Activated CD8-positive, alpha-beta T cell treated with anti-CD3 and anti-CD28 coated beads, Interleukin-2, amount 10 ng/mL, durations not matched to agents 7 days and 5 days (primary cell): Measurements from ENCODE around the gene ANKRD36B. TPM values are rescaled to one million over a fixed set of nuclear protein-coding genes. Genes with fewer than 3 reads are reported as not detected.
A peak's percentile ranks its signal among the peaks of the same experiment; 100 is the strongest.
"Not testable (repeated sequence)": the region's sequence is repeated elsewhere in the genome, so short reads cannot be mapped to it uniquely, and the experiment has no call there.

Experiments used
- ATAC-seq: fragments of 150-1000 bp; cut with Tn5 transposase; one replicate; pipeline ENCODE4 v1.10.0; 2021; ENCODE audit warnings: moderate library complexity
- CTCF ChIA-PET: fragments of 350-600 bp; sonication (Branson Sonifier 250); formaldehyde crosslinking; loops from one replicate; lab custom pipeline; 2021; ENCODE audit warnings: antibody characterized with exemption; lab: Charles Lee
- POLR2A ChIA-PET: fragments of 350-600 bp; sonication (Branson Sonifier 250); formaldehyde crosslinking; loops from one replicate; lab custom pipeline; 2021; ENCODE audit warnings: antibody characterized with exemption; lab: Charles Lee
- DNase-seq: peaks from one replicate; pipeline ENCODE4 v3.0.0-alpha.2; 2020
- H3K27ac Mint-ChIP-seq: one replicate; pipeline ENCODE4 v1.8.0; 2021; ENCODE audit warnings: mild to moderate bottlenecking, mixed read lengths
- H3K27me3 Mint-ChIP-seq: one replicate; pipeline ENCODE4 v1.8.0; 2021; ENCODE audit warnings: low read depth, mixed read lengths
- H3K36me3 Mint-ChIP-seq: one replicate; pipeline ENCODE4 v1.8.0; 2021; ENCODE audit warnings: low read depth, mixed read lengths
- H3K4me1 Mint-ChIP-seq: one replicate; pipeline ENCODE4 v1.8.0; 2021; ENCODE audit warnings: low read depth, mixed read lengths
- H3K4me3 Mint-ChIP-seq: one replicate; pipeline ENCODE4 v1.8.0; 2021; ENCODE audit warnings: mild to moderate bottlenecking, mixed read lengths
- H3K9me3 Mint-ChIP-seq: one replicate; pipeline ENCODE4 v1.8.0; 2022; ENCODE audit warnings: mixed read lengths; ENCODE audit not compliant: insufficient read depth
- total RNA-seq, 2 experiments: library from RNA; stranded (reverse); gene quantifications; one replicate each; pipeline ENCODE4 v1.2.3, GENCODE V29; 2021

The ANKRD36B gene
- total RNA-seq: 10 to 100 TPM; 51.3 to 59.2 TPM

DNA sequence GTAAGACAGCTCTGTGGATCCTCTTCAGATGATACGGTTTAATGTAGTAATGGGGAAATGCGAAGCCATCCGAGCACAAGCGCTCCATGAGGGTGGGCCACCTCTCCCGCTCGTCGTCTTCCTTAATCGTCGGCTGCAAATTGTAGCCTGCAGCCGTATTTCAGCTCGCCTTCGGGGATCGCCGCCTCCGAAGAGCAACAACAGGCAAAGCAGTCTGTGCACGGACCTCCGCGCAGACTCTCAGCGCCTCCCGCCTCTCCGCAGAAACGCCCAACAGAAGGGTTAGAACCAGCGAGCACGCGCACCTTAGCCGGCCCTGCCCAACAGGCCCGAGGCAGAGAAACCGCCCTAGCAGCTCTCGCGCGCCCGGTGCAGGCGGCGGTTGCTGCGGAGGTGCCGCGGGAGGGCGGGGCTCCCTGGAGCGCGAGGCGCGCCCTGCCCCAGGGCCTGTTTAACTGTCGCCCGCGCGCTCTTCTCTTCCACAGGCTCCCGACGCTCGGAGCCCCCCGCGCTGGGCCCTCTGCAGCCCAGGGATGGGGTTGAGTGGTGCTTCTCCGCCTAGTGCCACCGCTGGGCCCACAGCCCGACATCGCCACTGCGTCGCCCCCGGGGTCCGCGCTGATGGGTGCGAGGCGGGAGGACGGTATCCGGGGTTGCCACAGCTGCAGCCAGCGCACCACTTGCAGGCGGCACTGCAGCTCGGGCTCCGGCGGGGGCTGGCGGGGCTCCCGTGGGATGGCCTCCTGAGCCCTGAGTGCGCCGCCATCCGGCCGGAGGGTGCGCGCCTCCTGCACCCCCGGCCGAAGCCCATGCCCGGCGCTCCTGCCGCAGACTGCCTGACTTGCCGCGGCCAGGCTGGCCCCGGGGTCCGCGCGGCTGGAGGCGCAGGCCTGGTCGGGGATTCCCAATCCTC is at the start of gene ANKRD36B:
Gene ANKRD36B, minus strand, starts transcription at position 280 of the 913 bp plus-strand sequence. Its CDS starts 192 bp downstream, at position 88.
- DNase-seq: peak; percentile 73
- H3K4me3 Mint-ChIP-seq: peak within 1 kb of the TSS; percentile 100
- ChIA-PET CTCF (interaction anchor here (0.6 to 3.3 kb wide), 29 partner anchors 11 to 796 kb away, joined by 3 to 176 read pairs (median 4); partner anchors contain the start of genes ACTR1B, COX5B and ZAP70), POLR2A (interaction anchor here (0.5 to 2.3 kb wide), 6 partner anchors 56 to 123 kb away, joined by 3 to 8 read pairs (median 6); partner anchors contain the start of genes ACTR1B, COX5B and ZAP70)
- H3K27me3 Mint-ChIP-seq, H3K9me3 Mint-ChIP-seq, H3K36me3 Mint-ChIP-seq, H3K4me1 Mint-ChIP-seq: not testable (repeated sequence)
- H3K27ac Mint-ChIP-seq: peak within 1 kb of the TSS; percentile 99
- ATAC-seq: peak; percentile 76

DNA sequence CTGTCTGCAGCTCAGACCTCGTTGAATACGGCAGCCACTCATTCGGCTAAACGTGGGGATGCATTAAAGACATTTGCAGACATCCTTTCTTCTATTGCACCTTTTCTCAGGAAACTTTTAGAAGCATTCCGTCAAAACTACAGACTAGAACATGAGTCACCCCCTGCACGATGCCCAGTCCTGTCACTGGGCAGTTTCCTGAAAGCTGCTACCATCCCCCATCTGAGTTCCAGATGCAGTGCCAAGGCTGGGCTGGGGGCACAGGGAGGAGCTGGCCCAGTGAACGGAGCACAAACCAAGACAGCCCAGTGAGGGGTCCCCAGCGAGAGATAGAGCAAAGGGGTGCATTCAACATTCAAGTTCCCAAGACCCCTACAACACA is 36.4 kb upstream of the ANKRD36B start:
- CTCF ChIA-PET, ATAC-seq, H3K4me1 Mint-ChIP-seq, DNase-seq, H3K4me3 Mint-ChIP-seq, H3K27ac Mint-ChIP-seq, H3K36me3 Mint-ChIP-seq, POLR2A ChIA-PET, H3K9me3 Mint-ChIP-seq: not testable (repeated sequence)
- peaks cover 11% of the 10 kb centered on the region for H3K27me3 Mint-ChIP-seq

GRCh38 chr2:97625354-97626048 is 35.8 kb upstream of the ANKRD36B start:
- H3K27me3 Mint-ChIP-seq, H3K4me1 Mint-ChIP-seq, H3K36me3 Mint-ChIP-seq, DNase-seq, H3K27ac Mint-ChIP-seq, H3K9me3 Mint-ChIP-seq, POLR2A ChIA-PET, ATAC-seq, CTCF ChIA-PET, H3K4me3 Mint-ChIP-seq: not testable (repeated sequence)

GRCh38 chr2:97622976-97623375 is 33.3 kb upstream of the ANKRD36B start:
- H3K27me3 Mint-ChIP-seq, H3K4me3 Mint-ChIP-seq, H3K4me1 Mint-ChIP-seq, DNase-seq, H3K36me3 Mint-ChIP-seq, H3K9me3 Mint-ChIP-seq, ATAC-seq, H3K27ac Mint-ChIP-seq, POLR2A ChIA-PET, CTCF ChIA-PET: not testable (repeated sequence)

DNA sequence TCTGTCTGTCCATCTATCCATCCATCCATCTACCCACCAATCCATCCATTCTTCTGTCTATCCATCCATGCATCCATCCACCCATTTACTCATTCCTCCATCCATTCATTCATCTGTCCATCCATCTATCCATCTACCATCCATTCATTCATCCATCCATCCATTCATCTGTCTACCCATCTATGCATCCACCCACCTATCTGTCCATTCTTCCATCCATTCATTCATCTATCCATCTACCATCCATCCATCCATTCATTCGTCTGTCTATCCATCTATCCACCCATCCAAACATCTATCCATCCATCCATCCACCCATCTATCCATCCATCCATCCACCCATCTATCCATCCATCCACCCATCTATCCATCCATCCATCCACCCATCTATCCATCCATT is 30.8 kb upstream of the ANKRD36B start:
- H3K36me3 Mint-ChIP-seq, H3K27me3 Mint-ChIP-seq, H3K9me3 Mint-ChIP-seq, ATAC-seq, H3K27ac Mint-ChIP-seq, H3K4me3 Mint-ChIP-seq, CTCF ChIA-PET, POLR2A ChIA-PET, H3K4me1 Mint-ChIP-seq, DNase-seq: not testable (repeated sequence)

DNA sequence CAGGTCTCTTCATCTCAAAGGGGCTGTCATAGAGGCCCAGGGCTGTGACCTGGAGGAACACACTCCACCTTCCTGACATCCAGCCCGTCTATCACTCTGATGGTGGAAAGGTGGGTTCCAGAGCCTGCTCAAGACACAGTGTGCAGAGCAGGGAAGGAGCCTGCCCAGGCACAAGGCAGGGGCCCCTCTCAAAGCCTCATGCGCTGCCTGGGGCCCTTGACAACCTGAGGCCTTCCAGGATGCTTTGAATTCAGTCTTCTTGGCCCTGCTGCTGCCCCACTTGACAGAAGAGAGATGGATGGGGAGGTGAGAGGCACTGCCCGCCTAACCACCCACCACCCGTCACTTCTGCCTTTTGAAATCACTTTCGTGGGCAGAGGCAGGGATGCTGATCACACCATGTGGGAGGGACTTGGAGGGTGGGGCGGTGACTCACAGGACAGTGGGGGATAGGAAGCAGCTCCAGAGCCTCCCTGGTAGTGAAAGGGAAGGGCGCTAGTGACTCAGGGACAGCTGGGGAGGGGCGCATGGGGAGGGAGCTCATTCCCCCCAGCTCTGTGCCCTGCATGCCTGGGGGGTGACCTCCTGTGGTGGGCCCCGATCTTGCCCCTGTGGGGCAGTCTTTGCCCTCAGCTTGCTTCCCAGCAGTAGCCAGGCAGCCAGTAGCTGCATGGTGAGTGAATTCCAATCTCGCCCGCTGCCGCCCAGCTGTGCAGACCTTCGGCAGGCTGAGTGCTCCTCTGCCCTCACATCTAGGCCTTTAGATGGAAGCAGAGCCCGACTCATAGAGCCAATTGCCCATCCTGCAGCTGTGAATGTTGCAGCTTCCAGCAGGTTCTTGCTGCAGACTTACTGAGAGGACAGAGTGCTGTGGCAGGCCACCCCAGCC is 29.5 kb upstream of the ANKRD36B start:
- H3K27me3 Mint-ChIP-seq, CTCF ChIA-PET, H3K4me1 Mint-ChIP-seq, DNase-seq, H3K9me3 Mint-ChIP-seq, POLR2A ChIA-PET, H3K27ac Mint-ChIP-seq, H3K36me3 Mint-ChIP-seq, H3K4me3 Mint-ChIP-seq: not testable (repeated sequence)
- ATAC-seq: peak; percentile 86

- ATAC-seq (no peak), DNase-seq (no peak)
- no peak overlapping the region for H3K4me3 Mint-ChIP-seq
- no peaks in the 10 kb centered on the region for H3K4me1 Mint-ChIP-seq
- CTCF ChIA-PET: no interaction called here
- no peaks in the 10 kb centered on the region for H3K9me3 Mint-ChIP-seq
- no peaks in the 10 kb centered on the region for H3K27me3 Mint-ChIP-seq
- POLR2A ChIA-PET: no interaction called here
- H3K27ac Mint-ChIP-seq: no peak overlapping the region
- no peaks in the 10 kb centered on the region for H3K36me3 Mint-ChIP-seq
Observed at GRCh38 chr2:97617911-97618310, 28.2 kb upstream of the ANKRD36B start.

- CTCF ChIA-PET, H3K9me3 Mint-ChIP-seq, POLR2A ChIA-PET, H3K4me3 Mint-ChIP-seq, H3K27ac Mint-ChIP-seq, H3K27me3 Mint-ChIP-seq, H3K36me3 Mint-ChIP-seq, H3K4me1 Mint-ChIP-seq, DNase-seq, ATAC-seq: not testable (repeated sequence)
Observed at GRCh38 chr2:97615746-97616145, 26.1 kb upstream of the ANKRD36B start.

DNA sequence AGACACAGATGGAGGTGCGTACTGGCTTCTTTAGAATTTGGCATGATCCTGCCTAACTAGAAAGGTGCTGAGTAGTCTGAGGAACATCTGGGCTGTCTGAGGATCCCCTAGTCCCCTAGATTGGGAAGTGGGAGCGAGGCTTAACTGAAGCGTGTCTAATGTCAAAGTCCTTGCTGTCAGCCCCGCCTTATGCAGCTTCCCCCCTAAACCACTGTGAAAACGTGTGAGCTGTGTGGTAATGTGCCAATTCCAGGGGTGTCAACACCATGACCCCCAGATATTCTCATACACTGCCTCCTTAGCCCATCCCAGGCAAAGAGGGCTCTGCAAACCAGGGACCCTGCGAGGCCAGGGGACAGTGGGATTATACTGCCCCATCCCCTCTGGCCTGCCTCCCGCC is 22.2 kb upstream of the ANKRD36B start:
- H3K9me3 Mint-ChIP-seq, POLR2A ChIA-PET, H3K36me3 Mint-ChIP-seq, CTCF ChIA-PET, H3K27me3 Mint-ChIP-seq, H3K4me3 Mint-ChIP-seq, H3K4me1 Mint-ChIP-seq, DNase-seq, ATAC-seq, H3K27ac Mint-ChIP-seq: not testable (repeated sequence)

DNA sequence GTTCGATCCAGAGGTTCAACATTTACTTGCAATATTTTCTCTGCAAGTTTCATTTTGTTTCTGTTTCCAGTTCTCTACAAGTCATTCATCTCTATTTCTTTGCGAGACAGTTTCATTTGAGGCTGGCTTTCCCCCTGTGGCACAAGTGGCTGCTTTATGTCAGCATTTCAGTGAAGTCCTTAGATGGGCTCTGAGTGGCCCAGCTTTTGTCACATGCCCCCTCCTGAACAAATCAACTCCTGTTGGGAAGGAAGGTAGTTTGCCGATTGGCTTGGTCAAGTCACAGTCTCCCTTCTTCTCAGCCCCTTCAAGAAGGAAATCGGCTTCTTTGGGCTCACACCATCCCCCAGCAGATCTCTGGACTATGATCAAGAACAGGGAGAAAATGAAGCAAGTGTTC is 19.1 kb upstream of the ANKRD36B start:
- H3K4me3 Mint-ChIP-seq, H3K27ac Mint-ChIP-seq, CTCF ChIA-PET, H3K27me3 Mint-ChIP-seq, H3K9me3 Mint-ChIP-seq, DNase-seq, H3K4me1 Mint-ChIP-seq, POLR2A ChIA-PET, ATAC-seq, H3K36me3 Mint-ChIP-seq: not testable (repeated sequence)

GRCh38 chr2:97605524-97606339 is 16.1 kb upstream of the ANKRD36B start:
- H3K4me3 Mint-ChIP-seq, H3K9me3 Mint-ChIP-seq, H3K27ac Mint-ChIP-seq, H3K4me1 Mint-ChIP-seq, POLR2A ChIA-PET, ATAC-seq, DNase-seq, H3K27me3 Mint-ChIP-seq, CTCF ChIA-PET, H3K36me3 Mint-ChIP-seq: not testable (repeated sequence)
